Activated CD4-positive, alpha-beta T cell treated with anti-CD3 and anti-CD28 coated beads, Interleukin-2, amount 50 U/mL, for 4 hours (primary cell): ENCODE data around the gene EPG5.
A peak's percentile ranks its signal among the peaks of the same experiment; 100 is the strongest.
"Not testable (repeated sequence)": the region's sequence is repeated elsewhere in the genome, so short reads cannot be mapped to it uniquely, and the experiment has no call there.

Experiments
- DNase-seq, 2 experiments: peaks; one replicate each; pipeline ENCODE4 v3.0.0-alpha.2; 2020

Gene EPG5, protein sequence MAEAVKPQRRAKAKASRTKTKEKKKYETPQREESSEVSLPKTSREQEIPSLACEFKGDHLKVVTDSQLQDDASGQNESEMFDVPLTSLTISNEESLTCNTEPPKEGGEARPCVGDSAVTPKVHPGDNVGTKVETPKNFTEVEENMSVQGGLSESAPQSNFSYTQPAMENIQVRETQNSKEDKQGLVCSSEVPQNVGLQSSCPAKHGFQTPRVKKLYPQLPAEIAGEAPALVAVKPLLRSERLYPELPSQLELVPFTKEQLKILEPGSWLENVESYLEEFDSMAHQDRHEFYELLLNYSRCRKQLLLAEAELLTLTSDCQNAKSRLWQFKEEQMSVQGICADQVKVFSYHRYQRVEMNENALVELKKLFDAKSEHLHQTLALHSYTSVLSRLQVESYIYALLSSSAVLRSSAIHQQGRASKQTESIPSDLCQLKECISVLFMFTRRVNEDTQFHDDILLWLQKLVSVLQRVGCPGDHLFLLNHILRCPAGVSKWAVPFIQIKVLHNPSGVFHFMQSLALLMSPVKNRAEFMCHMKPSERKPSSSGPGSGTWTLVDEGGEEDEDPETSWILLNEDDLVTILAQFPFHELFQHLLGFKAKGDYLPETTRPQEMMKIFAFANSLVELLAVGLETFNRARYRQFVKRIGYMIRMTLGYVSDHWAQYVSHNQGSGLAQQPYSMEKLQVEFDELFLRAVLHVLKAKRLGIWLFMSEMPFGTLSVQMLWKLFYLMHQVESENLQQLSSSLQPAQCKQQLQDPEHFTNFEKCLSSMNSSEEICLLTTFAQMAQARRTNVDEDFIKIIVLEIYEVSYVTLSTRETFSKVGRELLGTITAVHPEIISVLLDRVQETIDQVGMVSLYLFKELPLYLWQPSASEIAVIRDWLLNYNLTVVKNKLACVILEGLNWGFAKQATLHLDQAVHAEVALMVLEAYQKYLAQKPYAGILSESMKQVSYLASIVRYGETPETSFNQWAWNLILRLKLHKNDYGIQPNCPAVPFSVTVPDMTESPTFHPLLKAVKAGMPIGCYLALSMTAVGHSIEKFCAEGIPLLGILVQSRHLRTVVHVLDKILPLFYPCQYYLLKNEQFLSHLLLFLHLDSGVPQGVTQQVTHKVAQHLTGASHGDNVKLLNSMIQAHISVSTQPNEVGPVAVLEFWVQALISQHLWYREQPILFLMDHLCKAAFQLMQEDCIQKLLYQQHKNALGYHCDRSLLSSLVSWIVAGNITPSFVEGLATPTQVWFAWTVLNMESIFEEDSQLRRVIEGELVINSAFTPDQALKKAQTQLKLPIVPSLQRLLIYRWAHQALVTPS (N-terminal part only)

GRCh38 chr18:45967007-45967706, at the start of gene EPG5:
EPG5 (minus strand) TSS chr18:45967329; CDS start chr18:45967239, 90 bp downstream.
- peak; percentile 87 to 88 for DNase-seq

DNA sequence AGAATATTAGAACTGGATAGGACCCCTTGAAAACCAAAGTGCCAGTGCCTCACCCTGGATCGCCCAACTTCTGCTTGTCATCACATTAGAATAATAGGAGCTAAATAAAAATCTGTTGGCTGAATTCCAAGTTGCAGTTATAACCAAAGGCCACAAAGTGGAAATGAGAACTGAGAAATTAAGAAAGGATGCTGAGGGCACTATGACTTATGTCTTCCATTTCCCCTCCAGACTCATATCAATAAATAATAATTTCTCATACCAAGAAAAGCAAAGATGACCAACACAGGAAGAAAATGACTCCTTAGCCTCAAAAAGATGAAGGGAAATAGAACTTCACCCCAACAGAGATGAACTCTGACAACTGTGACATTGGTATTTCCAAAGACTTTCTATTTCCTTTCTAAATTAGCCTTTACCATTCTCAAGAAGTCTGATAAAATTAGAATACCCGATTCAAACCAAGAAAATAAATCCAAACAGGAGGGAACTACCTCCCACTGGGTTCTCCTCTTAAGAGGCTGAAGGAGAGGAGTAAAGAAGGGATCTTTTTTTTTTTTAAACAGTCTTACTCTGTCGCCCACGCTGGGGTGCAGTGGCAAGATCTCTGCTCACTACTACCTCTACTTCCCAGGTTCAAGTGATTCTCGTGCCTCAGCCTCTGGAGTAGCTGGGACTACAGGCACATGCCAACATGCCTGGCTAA, 46.5 kb upstream of the EPG5 start:
- no peak for DNase-seq

DNA sequence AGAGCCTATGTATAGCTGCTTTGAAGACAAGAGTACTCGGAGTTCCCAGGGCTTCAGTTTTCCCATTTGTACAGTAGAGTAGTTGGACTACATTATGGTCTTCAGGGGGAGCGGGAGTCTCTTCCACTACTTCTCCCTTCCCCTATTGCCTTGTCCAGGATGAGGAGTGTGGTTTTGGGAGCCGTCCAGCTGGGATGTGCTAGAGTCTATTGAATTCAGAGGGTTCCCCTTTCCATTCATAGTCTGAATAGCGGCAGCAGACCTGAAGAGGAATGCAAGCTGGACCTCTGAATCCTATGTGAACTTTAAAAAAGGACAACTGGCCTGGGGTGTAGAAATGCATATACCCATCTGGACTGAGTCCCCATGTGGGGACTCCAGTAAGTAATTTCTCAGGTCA, 43.5 kb upstream of the EPG5 start:
- no peak for DNase-seq

DNA sequence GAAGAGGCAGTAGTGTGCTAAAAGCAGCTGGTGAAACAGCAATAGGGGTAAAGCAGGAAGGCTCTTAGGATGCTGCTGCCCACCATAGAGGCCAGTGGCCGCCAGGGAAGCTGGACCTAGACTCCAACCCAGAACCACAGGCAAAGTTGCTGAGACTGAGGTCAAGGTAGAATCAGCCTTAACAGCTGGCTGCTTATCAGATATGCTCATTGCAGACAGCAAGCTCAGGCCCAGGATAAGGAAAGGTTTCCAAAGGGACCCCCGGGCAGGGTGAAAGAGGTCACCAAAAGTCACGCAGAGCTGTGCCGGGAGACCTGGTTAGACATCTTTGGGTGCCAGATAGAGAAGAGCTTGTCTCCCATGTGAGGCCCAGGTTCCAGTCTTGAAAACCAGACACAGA, 42.9 kb upstream of the EPG5 start:
- DNase-seq: no peak

- DNase-seq: no peak
Observed at GRCh38 chr18:46009125-46009840, 42.2 kb upstream of the EPG5 start.

DNA sequence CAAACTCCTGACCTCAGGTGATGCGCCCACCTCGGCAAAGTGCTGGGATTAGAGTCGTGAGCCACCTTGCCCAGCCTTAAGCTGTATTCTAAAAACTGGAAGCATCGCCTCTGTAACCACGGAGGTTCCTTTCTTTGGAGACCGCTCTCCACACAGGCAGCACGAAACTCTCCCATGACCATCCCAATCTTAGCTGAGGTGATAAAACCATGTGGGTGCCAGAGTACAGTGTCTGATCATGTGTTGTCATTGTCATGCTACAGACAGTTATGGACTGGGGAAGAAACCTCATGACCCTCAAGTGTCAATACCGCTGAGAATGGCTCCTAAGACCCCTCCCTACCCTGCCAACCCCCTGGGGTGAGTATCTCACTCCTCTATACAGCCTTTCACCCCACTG, 41.4 kb upstream of the EPG5 start:
- no peak for DNase-seq

- DNase-seq: no peak
Observed at GRCh38 chr18:46007165-46007564, 40.0 kb upstream of the EPG5 start.

DNA sequence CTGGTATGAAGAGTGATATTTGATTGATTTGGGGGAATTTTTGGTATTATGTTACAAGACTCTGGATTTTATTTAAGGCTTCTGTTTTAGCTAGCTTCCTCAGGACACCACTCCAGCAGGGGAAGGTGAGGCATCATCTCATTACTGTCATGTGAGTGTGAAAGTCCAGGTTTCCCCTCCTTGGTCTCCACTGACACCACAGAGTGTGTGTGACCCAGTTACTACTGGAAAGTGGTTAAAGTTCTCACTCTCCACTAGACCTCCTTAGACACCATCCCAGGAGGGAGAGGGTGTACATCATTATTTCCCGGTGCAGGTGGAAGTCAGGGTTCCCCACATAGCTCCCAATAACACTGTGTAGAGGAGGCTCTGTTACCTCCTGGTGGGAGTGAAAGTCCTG, 35.8 kb upstream of the EPG5 start:
- DNase-seq: no peak

GRCh38 chr18:46001892-46002291, 34.8 kb upstream of the EPG5 start:
- DNase-seq: no peak

GRCh38 chr18:46001074-46001473, 33.9 kb upstream of the EPG5 start:
- DNase-seq: no peak

DNA sequence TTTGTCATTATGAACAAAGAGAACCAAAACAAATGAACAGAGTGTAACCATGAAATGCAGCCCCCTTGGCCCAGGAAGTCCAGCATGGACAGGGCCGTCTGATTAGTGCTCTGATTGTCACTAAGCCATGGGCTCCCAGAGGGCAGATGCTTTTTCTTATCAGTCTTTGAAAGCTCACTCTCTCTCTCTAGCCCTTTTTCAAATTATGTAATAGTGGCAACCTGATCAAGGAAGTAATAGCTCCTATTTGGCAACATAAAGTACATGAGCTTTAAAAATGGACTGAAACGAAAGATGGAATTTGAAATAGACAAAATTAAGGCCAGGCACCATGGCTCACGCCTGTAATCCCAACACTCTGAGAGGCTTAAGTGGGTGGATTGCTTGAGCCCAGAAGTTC, 32.4 kb upstream of the EPG5 start:
- no peak for DNase-seq

DNA sequence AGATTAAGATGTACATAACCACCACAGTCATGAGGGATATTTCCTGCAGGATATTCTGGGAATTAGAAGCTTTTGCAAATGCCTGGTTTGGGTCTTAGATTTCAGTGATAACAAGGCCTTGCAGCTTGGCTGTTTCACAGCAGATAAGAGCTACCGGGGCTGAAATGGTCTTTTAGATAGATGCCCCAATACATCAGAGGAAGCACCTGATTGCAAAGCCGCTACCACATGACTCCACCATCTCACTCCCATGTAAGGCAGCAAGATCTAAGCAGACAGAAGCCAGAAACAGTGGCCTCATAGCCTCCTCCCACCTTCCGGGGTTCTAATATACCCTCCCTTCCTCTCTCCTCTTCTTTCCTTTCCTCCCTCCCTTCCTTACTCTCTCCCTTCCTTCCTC, 31.1 kb upstream of the EPG5 start:
- no peak for DNase-seq

DNA sequence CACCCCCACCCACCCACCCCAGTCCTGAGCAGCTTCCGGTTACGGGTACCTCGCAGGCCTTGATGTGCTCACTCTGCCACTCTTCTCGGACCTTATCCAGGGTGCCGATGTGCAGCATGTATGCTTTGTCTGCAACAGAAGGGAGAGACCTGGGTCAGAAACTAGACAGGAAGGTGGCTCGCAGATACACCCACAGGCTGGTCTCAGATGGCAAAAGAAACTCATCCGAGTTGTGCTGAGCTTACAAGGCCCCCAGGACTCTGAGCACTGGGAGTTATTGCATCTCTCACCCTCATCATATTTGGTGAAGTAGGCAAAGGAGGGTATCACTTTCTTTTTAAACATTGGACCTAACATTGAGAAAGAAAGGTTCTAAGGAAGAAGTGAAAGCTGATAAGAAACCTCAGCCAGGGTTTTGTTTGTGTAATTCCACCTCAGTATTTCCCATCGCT, 30.6 kb upstream of the EPG5 start:
- no peak for DNase-seq

DNA sequence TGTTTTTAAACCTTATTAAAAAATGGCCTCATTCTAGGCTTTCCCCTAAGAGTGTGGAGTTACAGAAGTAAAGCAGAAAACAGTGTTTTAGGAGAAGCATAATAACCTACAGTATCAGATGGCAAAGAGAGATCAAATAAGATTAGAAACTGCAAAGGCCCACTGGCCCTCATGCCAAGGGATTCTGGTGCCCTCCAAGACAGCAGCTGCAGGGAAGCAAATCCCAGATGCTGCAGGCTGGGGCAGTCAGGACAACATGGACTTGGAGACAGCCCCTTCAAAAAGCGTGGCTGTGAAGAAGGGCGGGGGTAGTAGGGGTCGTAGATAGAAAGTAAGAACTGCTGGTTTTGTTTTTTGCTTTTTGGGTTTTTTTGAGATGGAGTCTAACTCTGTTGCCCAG, 28.3 kb upstream of the EPG5 start:
- no peak for DNase-seq

DNA sequence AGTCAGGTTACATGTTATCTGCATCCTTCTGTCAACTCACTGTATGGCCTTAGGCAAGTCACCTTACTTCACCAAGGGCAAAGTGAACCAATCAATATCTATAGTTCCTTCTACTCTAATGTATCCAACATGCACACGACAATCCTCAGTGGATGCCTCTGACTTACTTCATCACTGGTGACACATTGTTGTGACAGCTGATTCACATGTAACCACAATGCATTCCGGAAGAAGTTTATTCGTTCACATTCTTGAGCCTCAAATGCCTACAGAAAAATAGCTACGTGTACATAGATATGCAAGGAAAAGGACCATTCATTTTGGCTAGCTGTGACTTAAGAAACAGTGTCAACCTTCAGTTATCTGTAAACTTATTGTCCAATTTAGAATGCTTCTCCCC, 26.3 kb upstream of the EPG5 start:
- DNase-seq: no peak

DNA sequence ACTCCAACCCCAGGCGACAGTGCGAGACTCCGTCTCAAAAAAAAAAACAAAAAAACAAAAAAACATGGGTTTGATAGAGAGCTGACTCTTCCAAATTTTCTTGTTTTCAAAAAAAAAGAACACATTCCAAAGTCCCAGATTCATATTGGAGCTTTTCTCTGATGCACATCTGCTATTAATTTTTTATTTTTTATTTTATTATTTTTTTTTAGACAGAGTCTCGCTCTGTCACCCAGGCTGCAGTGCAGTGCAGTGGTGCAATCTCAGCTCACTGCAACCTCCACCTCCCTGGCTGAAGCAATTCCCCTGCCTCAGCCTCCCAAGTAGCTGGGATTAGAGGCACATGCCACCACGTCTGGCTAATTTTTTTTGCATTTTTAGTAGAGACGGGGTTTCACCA, 25.4 kb upstream of the EPG5 start:
- not testable (repeated sequence) for DNase-seq

GRCh38 chr18:45991788-45992187, 24.7 kb upstream of the EPG5 start:
- no peak for DNase-seq

- DNase-seq: no peak
Observed at GRCh38 chr18:45984546-45985235, 17.6 kb upstream of the EPG5 start.

DNA sequence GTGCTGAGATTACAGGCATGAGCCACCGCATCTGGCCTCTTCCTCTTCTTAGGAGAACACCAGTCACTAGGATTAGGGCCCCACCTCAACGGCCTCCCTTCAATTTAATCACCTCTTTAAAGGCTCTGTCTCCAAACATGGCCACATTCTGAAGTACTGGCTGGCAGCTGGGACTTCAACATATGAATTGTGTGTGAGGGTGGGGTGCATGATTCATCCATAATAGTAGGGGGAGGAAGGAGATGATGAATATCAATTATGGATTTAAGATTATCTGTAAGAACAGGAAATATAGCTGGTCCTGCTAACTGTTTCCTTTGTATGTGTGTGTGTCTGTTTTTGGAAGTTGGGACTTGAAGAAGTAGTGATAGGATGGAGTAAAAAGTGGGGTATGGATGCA, 14.7 kb upstream of the EPG5 start:
- no peak for DNase-seq

DNA sequence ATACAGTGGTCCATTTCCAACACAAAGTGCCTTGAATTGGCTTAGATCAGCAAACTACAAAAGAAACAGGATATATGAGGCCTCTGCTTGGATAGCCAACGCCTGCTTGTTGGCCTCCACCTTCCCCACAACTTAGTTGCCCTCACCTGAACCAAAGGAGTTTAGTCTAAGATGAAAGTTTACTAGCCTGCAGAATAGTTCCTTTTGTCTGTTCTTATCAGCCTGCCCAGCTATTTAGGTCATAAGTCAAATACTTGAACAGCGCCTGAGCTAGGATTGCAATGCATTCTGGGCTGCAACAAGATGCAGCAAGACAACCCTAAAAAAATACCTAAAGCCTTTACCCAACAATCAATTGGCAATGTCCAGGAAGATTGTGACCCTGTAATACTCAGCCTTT, 13.1 kb upstream of the EPG5 start:
- no peak for DNase-seq

GRCh38 chr18:45978084-45978483, 11.0 kb upstream of the EPG5 start:
- DNase-seq: no peak
